Esophagus muscularis mucosa (tissue), 4 donors: ENCODE measurements around the gene RNF144B.

ENCODE experiments used
- CTCF ChIP-seq, 3 experiments: fragments of 200-600 bp in 2 of 3; fragments of 450-650 bp in 1 of 3; sonication (generic) in 2 of 3; IDR thresholded peaks; one replicate each; pipeline ENCODE4 v1.5.1; 2017 to 2019; ENCODE audit warnings: antibody characterized with exemption in 3 of 3, mild to moderate bottlenecking in 2 of 3, moderate library complexity in 1 of 3
- EP300 ChIP-seq: sonication (generic); formaldehyde crosslinking; IDR thresholded peaks from one replicate; pipeline ENCODE4 v1.6.1; 2017; ENCODE audit warnings: antibody characterized with exemption
- POLR2A ChIP-seq: fragments of 450-650 bp; IDR thresholded peaks from one replicate; pipeline ENCODE4 v1.6.1; 2017; ENCODE audit warnings: antibody characterized with exemption, moderate library complexity, mild to moderate bottlenecking, low read depth

GRCh38 chr6:18500921-18501662, 113.9 kb downstream of the RNF144B start:
- TF ChIP-seq EP300 = no peak
- no peak for TF ChIP-seq CTCF (IDR thresholded peaks at IDR 0.05)
- TF ChIP-seq POLR2A = no peak
